ENCODE measurements around the gene CCDC134.

DNA sequence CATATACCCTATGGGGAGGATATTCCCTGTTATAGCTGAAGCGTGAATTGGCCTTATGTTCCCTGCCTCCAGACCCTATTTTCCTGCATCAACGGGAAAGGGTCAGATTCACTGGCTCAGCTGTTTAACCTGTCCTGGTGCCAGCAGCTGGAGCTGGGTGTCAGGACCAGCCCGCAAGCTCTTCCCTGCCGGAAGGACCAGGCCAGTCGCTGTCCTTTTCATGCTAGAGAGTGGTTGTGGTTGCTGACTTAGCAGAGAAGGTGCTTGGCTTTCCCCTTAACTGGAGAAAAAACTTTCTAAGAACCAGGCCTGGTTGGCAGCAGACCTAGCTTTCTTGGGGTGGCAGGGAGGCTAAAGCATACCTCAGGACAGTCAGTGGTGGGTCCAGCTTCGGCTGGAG, 27.2 kb downstream of the CCDC134 start:
- TF ChIP-seq, protein P1, sequence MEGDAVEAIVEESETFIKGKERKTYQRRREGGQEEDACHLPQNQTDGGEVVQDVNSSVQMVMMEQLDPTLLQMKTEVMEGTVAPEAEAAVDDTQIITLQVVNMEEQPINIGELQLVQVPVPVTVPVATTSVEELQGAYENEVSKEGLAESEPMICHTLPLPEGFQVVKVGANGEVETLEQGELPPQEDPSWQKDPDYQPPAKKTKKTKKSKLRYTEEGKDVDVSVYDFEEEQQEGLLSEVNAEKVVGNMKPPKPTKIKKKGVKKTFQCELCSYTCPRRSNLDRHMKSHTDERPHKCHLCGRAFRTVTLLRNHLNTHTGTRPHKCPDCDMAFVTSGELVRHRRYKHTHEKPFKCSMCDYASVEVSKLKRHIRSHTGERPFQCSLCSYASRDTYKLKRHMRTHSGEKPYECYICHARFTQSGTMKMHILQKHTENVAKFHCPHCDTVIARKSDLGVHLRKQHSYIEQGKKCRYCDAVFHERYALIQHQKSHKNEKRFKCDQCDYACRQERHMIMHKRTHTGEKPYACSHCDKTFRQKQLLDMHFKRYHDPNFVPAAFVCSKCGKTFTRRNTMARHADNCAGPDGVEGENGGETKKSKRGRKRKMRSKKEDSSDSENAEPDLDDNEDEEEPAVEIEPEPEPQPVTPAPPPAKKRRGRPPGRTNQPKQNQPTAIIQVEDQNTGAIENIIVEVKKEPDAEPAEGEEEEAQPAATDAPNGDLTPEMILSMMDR (IDR thresholded peaks at IDR 0.05) = no peak
- no peak for TF ChIP-seq ZFX (IDR thresholded peaks at IDR 0.05; ENCODE audit: borderline replicate concordance)

Data from 22Rv1 (cell line).